Transverse colon (tissue), 4 donors: ENCODE results near the gene HAGH.

ENCODE experiments used
- CTCF ChIP-seq, 5 experiments: fragments of 200-600 bp in 3 of 5; fragments of 450-650 bp in 2 of 5; sonication (generic) in 3 of 5; IDR thresholded peaks; 1 replicate in 2 of 5; 2 replicates in 3 of 5; pipeline ENCODE4 v1.5.1; 2016 to 2017; ENCODE audit warnings: antibody characterized with exemption in 5 of 5, inconsistent platforms in 3 of 5, mild to moderate bottlenecking in 2 of 5, moderate library complexity in 1 of 5
- EP300 ChIP-seq: sonication (generic); formaldehyde crosslinking; IDR thresholded peaks from one replicate; pipeline ENCODE4 v1.6.1; 2017; ENCODE audit warnings: antibody characterized with exemption, low read depth
- POLR2A ChIP-seq: fragments of 450-650 bp; IDR thresholded peaks from one replicate; pipeline ENCODE4 v1.6.1; 2016; ENCODE audit warnings: antibody characterized with exemption, mild to moderate bottlenecking, moderate library complexity
- POLR2AphosphoS5 ChIP-seq, 3 donors: sonication (generic); formaldehyde crosslinking; IDR thresholded peaks; one replicate each; pipeline ENCODE4 v1.6.1; 2016; ENCODE audit warnings: antibody characterized with exemption in 3 of 3

DNA sequence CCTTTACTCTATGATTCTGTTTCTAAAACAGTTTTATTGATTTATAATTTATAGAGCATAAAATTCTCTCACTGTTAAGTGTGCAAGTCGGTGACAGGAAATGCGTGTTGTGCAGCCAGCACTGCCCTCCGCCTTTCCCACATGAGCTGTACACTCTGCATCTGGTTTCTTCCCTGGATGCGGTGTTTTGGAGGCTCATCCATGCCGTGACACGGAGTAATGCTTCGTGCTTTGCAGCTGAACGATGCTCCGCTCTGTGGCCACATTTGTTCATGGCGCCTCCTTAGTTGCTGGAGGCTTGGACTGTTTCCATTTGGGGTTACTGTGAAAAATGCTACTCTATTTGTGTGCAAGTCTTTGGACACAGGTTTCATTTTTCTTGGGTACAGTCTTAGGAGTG lies 25.9 kb downstream of the HAGH start:
- TF ChIP-seq POLR2A (no peak), CTCF (IDR thresholded peaks at IDR 0.05) (no peak), POLR2AphosphoS5 (IDR thresholded peaks at IDR 0.05) (no peak), EP300 (no peak)
